Heart right ventricle (tissue), 16 donors: Measurements from ENCODE around the gene PTDSS2. TPM values are rescaled to one million over a fixed set of nuclear protein-coding genes. Genes with fewer than 3 reads are reported as not detected.

Experiments used
- ATAC-seq, 8 donors: fragments of 200-7000 bp; cut with Tn5 transposase; one replicate each; pipeline ENCODE4 v1.9.1; 2020; ENCODE audit warnings: mild to moderate bottlenecking in 8 of 8, moderate library complexity in 8 of 8, moderate number of reproducible peaks in 1 of 8
- DNase-seq, 2 donors: peaks; one replicate each; pipeline ENCODE4 v3.0.0-alpha.2; 2020
- H3K27ac ChIP-seq, 10 donors: fragments of 200-600 bp; sonication (generic) in 2 of 10; one replicate each; pipeline versions ENCODE4 v1.5.0 to v1.8.0; 2020 to 2022; ENCODE audit warnings: mild to moderate bottlenecking in 3 of 10
- H3K27me3 ChIP-seq, 7 donors: fragments of 200-600 bp; one replicate each; pipeline ENCODE4 v1.8.0; 2021 to 2022; ENCODE audit warnings: mild to moderate bottlenecking in 2 of 7
- H3K36me3 ChIP-seq, 9 donors: fragments of 200-600 bp; sonication (generic) in 1 of 9; one replicate each; pipeline versions ENCODE4 v1.5.0 to v1.8.0; 2020 to 2022; ENCODE audit warnings: mild to moderate bottlenecking in 2 of 9
- H3K4me1 ChIP-seq, 9 donors: fragments of 200-600 bp; sonication (generic) in 1 of 9; one replicate each; pipeline versions ENCODE4 v1.5.0 to v1.8.0; 2020 to 2022; ENCODE audit warnings: mild to moderate bottlenecking in 4 of 9
- H3K4me3 ChIP-seq, 10 donors: fragments of 200-600 bp; sonication (generic) in 2 of 10; one replicate each; pipeline versions ENCODE4 v1.5.0 to v1.8.0; 2020 to 2022; ENCODE audit warnings: mild to moderate bottlenecking in 7 of 10, moderate library complexity in 2 of 10
- H3K9me3 ChIP-seq, 11 donors: fragments of 200-600 bp in 10 of 11; sonication (generic) in 2 of 11; one replicate each; pipeline versions ENCODE4 v1.5.0 to v1.8.0; 2013 to 2022; ENCODE audit warnings: mild to moderate bottlenecking in 2 of 11, control low read depth in 1 of 11, moderate library complexity in 1 of 11
- WGBS, 2 donors: extraction: QIAGEN DNeasy Blood & Tissue Kit; methylation state at CpG; one replicate each; pipeline ENCODE4 v1.1.7; 2013; ENCODE audit warnings: inconsistent platforms in 1 of 2; 5-methylcytosine and 5-hydroxymethylcytosine counted together
- intact Hi-C, 10 donors: fragments of 100-400 bp; cut with DNase I; formaldehyde crosslinking; loops; one replicate each; pipeline versions ENCODE4 v1.11.1 to v1.14.2; 2022
- polyA plus RNA-seq, 2 donors: library from polyadenylated mRNA; stranded (reverse); fragments of 200-250 nt; gene quantifications; one replicate each; pipeline ENCODE4 v1.2.3, GENCODE V29; 2013
- total RNA-seq, 10 donors: library from RNA; stranded (reverse); fragmentation: NEBNext Ultra II Directional in 3 of 10; extraction: Animal tissue kit (Norgen Biotek cat#: 25700) in 3 of 10; gene quantifications; one replicate each; pipeline versions ENCODE4 v1.2.1 to v1.2.4, GENCODE V29; 2021 to 2023
- TF ChIP-seq, protein P1 (sequence below), 9 donors: fragments of 200-600 bp; sonication (generic) in 2 of 9; IDR thresholded peaks; one replicate each; pipeline versions ENCODE4 v1.5.0 to v1.8.0; 2021 to 2022; ENCODE audit warnings: antibody characterized with exemption in 9 of 9, mild to moderate bottlenecking in 5 of 9, moderate library complexity in 1 of 9
- donor health status: Arrhythmogenic right ventricular cardiomyopathy.
- donor health status: ischemic (EF 13 %, LVEDD 7.1; RV severe dilation, severe dysfunction).
- donor health status: healthy with polysubstance abuse.
- donor health status: DM: no; HTN: yes; CAD: no.
- donor health status: DM: no; HTN: no; CAD: no.
- donor health status: ischemic (EF 25% LVEDD 6.9; RV normal size, moderate dysfunction).
- donor health status: ischemic (EF 25% LVEDD 5.7; RV mildly dilated, moderate dysfunction).
- donor health status: healthy.
- donor health status: DM: yes; HTN: yes; CAD: no.
- donor health status: Ischemic cardiomyopathy.
- donor health status: ischemic (EF 35%, LVEDD 5.7; RV mildly dilated, moderate dysfunction).
- donor health status: nonischemic (EF 11% LVEDD 7.7; RV severe dilation, severe dysfunction).
- donor health status: DM: yes; HTN: yes; CAD: no.
- donor health status: PGD.
- donor health status: ischemic (EF 29% LVEDD 5.4; RV normal size, mild dysfunction).
- donor health status: nonischemic (EF 23%, LVEDD 6.1; RV moderate dilation, normal function).

Gene PTDSS2
- total and polyA plus RNA-seq, 12 donors, result 16.7 to 55.5 (median 26.3) TPM

DNA sequence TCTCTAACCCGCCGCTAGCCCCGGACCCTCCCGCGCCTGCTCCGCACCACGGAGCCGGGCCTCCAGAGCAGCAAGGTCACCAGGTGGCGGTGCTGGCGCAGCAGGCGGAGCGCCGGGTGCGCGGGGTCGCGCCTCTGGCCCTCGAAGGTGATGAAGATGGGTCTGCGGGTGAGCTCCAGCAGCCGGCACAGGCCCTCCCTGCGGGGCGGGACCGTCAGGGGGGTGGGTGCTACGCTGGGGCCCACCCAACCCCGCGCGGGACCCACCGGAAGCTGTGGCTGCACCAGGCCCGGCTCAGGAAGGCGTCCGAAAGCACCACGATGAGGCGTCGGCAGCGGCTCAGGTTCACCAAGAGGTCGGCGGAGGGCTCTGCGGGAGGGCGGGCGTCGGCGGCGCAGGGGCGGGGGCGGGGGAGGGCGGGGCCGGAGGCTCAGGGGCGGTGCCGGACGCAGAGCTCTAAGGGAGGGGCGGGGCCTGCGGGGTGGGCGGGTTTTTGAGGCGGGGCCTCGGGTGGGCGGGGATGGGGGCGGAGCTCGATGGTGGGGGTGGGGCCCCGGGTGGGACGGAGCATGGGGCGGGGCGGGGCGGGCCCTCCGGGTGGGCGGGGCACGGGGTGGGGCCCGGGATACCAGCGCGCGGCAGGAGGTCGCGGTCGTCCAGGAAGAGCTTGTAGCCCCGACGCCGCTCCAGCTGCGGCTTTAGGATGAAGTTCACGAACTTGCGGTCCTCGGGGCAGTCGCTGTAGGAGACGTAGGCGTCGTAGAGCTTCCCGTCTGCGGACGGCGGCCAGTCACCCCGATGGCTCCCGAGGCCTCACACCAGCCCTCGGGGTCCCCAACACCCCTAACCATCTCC is 43.1 kb upstream of the PTDSS2 start:
- DNase-seq (peak; percentile 82 to 85), ATAC-seq (peak; percentile 72 to 83 (median 76))
- WGBS, 2 donors, result 5 to 7% methylated on average over 67 to 89 of the region's 91 CpGs
- Histone ChIP-seq H3K4me3 (peak overlapping the region; percentile 56 to 85 (median 70)), H3K9me3 (no peaks in the 10 kb centered on the region), H3K27me3 (no peaks in the 10 kb centered on the region), H3K4me1 (peaks cover 6 to 24% (median 18%) of the 10 kb centered on the region in 9 donors), H3K36me3 (no peaks in the 10 kb centered on the region), H3K27ac (peak overlapping the region; percentile 70 to 89 (median 82))
- TF ChIP-seq, protein P1, sequence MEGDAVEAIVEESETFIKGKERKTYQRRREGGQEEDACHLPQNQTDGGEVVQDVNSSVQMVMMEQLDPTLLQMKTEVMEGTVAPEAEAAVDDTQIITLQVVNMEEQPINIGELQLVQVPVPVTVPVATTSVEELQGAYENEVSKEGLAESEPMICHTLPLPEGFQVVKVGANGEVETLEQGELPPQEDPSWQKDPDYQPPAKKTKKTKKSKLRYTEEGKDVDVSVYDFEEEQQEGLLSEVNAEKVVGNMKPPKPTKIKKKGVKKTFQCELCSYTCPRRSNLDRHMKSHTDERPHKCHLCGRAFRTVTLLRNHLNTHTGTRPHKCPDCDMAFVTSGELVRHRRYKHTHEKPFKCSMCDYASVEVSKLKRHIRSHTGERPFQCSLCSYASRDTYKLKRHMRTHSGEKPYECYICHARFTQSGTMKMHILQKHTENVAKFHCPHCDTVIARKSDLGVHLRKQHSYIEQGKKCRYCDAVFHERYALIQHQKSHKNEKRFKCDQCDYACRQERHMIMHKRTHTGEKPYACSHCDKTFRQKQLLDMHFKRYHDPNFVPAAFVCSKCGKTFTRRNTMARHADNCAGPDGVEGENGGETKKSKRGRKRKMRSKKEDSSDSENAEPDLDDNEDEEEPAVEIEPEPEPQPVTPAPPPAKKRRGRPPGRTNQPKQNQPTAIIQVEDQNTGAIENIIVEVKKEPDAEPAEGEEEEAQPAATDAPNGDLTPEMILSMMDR (IDR thresholded peaks at IDR 0.05), result peak in 6 of 9 donors; percentile 16 to 49 (median 38)
- intact Hi-C loops, result loop anchor here in 6 of 10 donors (1.0 to 10.0 kb wide), 8 partner anchors 40 to 200 kb away; partner anchors contain the start of genes BET1L (in 1 of the 6), RIC8A (in 1 of the 6) and RNH1 (in 1 of the 6)

DNA sequence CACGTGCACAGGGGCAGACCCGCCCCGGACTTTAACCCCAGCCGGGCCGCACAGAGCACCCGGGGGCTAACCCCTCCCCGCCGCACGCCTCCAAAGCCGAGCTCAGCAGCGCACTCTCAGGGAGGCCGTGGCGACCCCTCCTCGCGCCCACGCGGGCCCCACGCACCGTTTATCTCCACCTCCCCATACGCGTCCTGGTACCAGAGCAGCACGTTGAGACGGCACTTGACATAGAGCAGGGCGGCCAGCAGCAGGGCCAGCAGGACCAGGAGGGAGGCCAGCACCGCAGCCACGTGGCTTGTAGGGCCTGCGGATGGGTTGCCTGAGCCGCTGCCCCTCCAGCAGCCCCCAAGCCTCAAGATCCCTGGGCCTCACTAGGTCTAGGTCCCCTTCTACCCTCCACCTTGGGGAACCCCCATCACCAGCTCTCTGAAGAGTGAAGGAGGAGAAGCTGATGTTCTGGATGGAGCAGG is 42.4 kb upstream of the PTDSS2 start:
- Histone ChIP-seq H3K4me1 (peaks cover 6 to 24% (median 18%) of the 10 kb centered on the region in 9 donors), H3K27me3 (no peaks in the 10 kb centered on the region), H3K36me3 (no peaks in the 10 kb centered on the region), H3K27ac (peak overlapping the region in 8 of 10 donors; percentile 37 to 77 (median 57)), H3K4me3 (peak overlapping the region in 7 of 10 donors; percentile 3 to 85 (median 69)), H3K9me3 (no peaks in the 10 kb centered on the region)
- TF ChIP-seq, protein P1 (IDR thresholded peaks at IDR 0.05), result no peak
- WGBS, 2 donors, result 71 to 74% methylated on average over 28 of the region's 28 CpGs
- ATAC-seq (peak in 3 of 8 donors; percentile 3 to 42 (median 3)), DNase-seq (no peak)
- intact Hi-C loops, result loop anchor here in 6 of 10 donors (2.0 to 10.0 kb wide), 7 partner anchors 40 to 200 kb away; partner anchors contain the start of genes BET1L (in 1 of the 6), RIC8A (in 1 of the 6) and RNH1 (in 1 of the 6)

DNA sequence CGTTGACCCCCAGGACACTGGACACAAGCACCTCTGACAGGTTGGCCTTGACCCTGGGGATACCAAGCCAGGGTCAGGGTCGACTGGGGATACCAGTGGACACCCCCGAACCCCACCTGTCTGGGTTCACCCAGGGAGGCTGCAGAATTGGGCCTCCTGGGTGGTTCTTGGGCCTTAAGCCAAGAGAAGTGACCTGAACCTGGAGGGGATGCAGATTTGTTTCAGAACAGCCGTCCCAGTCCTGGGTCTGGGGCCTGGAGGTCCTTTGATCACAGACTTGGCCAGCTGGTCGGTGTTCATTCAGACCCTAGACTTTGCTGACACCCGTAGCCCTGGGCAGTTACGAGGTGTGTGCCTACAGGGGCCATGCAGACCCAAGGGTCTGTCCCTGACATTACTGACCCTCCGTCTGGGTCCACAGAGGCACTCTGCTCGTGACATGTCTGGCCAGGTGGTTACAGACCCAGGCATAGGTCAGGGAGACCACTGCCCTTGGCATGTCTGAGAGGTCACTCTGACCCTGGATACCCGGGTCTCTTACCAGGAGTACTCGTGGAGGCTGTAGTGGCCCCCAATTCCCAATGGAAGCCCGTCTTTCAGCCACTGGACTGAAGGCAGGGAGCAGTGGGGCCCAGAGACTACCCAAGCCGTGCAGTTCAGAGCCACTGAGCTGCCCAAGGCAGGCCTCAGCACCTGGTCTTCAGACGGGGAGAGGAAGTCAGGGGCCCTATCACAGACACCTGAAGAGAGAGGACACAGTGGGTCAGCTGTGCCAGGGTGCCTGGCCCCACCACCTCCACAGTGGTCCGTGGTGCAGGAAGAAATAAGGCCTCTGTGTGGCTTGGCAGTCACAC is 41.7 kb upstream of the PTDSS2 start:
- Histone ChIP-seq H3K4me3 (no peak overlapping the region), H3K27me3 (no peaks in the 10 kb centered on the region), H3K4me1 (peaks cover 6 to 31% (median 18%) of the 10 kb centered on the region in 9 donors), H3K36me3 (no peaks in the 10 kb centered on the region), H3K9me3 (no peaks in the 10 kb centered on the region), H3K27ac (peak overlapping the region in 2 of 10 donors; percentile 22 to 62)
- WGBS, 2 donors, result 91 to 93% methylated on average over 15 of the region's 15 CpGs
- intact Hi-C loops, result loop anchor here in 6 of 10 donors (5.0 to 10.0 kb wide), 6 partner anchors 39 to 201 kb away; partner anchors contain the start of genes BET1L (in 1 of the 6), RIC8A (in 1 of the 6) and RNH1 (in 1 of the 6)
- DNase-seq, result no peak
- ATAC-seq, result no peak
- TF ChIP-seq, protein P1 (IDR thresholded peaks at IDR 0.05), result no peak
